GM19455 (cell line): ENCODE measurements around the gene OR1A1.
"Not testable (repeated sequence)": the region's sequence is repeated elsewhere in the genome, so short reads cannot be mapped to it uniquely, and the experiment has no call there.

Source experiments
- ATAC-seq: cut with Tn5 transposase; IDR thresholded peaks from one replicate; pipeline ENCODE4 v1.9.1; 2021; ENCODE audit not compliant: unreplicated experiment

OR1A1 gene

GRCh38 chr17:3207367-3207766, at the start of gene OR1A1:
Gene OR1A1 (plus strand): TSS chr17:3207667. CDS start chr17:3215621, 7,954 bp downstream.
- ATAC-seq: no peak

- ATAC-seq: no peak
These were observed 39.9 kb upstream of the OR1A1 start for GRCh38 chr17:3167574-3167973.

- no peak for ATAC-seq
These were observed 17.5 kb upstream of the OR1A1 start for GRCh38 chr17:3189961-3190360.

GRCh38 chr17:3197219-3197618, 10.2 kb upstream of the OR1A1 start, which contains the start of gene OR1A2:
Gene OR1A2 (plus strand): TSS chr17:3197519. CDS start chr17:3197519, 0 bp downstream.
- no peak for ATAC-seq

- ATAC-seq: no peak
These were observed 1.0 kb downstream of the OR1A1 start for GRCh38 chr17:3208484-3208883.

GRCh38 chr17:3213001-3213400, 5.5 kb downstream of the OR1A1 start:
- no peak for ATAC-seq

GRCh38 chr17:3213587-3213986, 6.1 kb downstream of the OR1A1 start:
- ATAC-seq: no peak

- ATAC-seq: not testable (repeated sequence)
These were observed 12.5 kb downstream of the OR1A1 start for GRCh38 chr17:3219978-3220377.

- no peak for ATAC-seq
These were observed 14.4 kb downstream of the OR1A1 start for GRCh38 chr17:3221850-3222249.

GRCh38 chr17:3222505-3222904, 15.0 kb downstream of the OR1A1 start:
- no peak for ATAC-seq

GRCh38 chr17:3224721-3225352, 17.4 kb downstream of the OR1A1 start:
- not testable (repeated sequence) for ATAC-seq

- not testable (repeated sequence) for ATAC-seq
These were observed 24.8 kb downstream of the OR1A1 start for GRCh38 chr17:3232300-3232699.

GRCh38 chr17:3238685-3239084, 31.2 kb downstream of the OR1A1 start:
- ATAC-seq: not testable (repeated sequence)

- ATAC-seq: not testable (repeated sequence)
These were observed 33.6 kb downstream of the OR1A1 start for GRCh38 chr17:3241044-3241443.

- not testable (repeated sequence) for ATAC-seq
These were observed 37.4 kb downstream of the OR1A1 start for GRCh38 chr17:3244841-3245240.

GRCh38 chr17:3249013-3249412, 41.5 kb downstream of the OR1A1 start:
- not testable (repeated sequence) for ATAC-seq

GRCh38 chr17:3256575-3256974, 49.1 kb downstream of the OR1A1 start:
- no peak for ATAC-seq

- ATAC-seq: no peak
These were observed 52.7 kb downstream of the OR1A1 start for GRCh38 chr17:3260163-3260562.

- no peak for ATAC-seq
These were observed 53.1 kb downstream of the OR1A1 start for GRCh38 chr17:3260600-3260999.
